ENCODE results near the gene CIAPIN1.
"Not testable (repeated sequence)": the region's sequence is repeated elsewhere in the genome, so short reads cannot be mapped to it uniquely, and the experiment has no call there.

Gene CIAPIN1

GRCh38 chr16:57476546-57477410 lies 29.6 kb upstream of the CIAPIN1 start:
- no peak for ATAC-seq

GRCh38 chr16:57475711-57476339 lies 28.6 kb upstream of the CIAPIN1 start:
- ATAC-seq, result peak; percentile 95 to 97

GRCh38 chr16:57474671-57475661 lies 27.8 kb upstream of the CIAPIN1 start:
- no peak for ATAC-seq

GRCh38 chr16:57473906-57474305 lies 26.7 kb upstream of the CIAPIN1 start:
- ATAC-seq, result no peak

- ATAC-seq, result no peak
These were observed 26.1 kb upstream of the CIAPIN1 start for GRCh38 chr16:57473176-57473840.

- no peak for ATAC-seq
These were observed 25.5 kb upstream of the CIAPIN1 start for GRCh38 chr16:57472665-57473060.

- ATAC-seq, result no peak
These were observed 24.9 kb upstream of the CIAPIN1 start for GRCh38 chr16:57471852-57472664.

- ATAC-seq, result no peak
These were observed 24.0 kb upstream of the CIAPIN1 start for GRCh38 chr16:57471209-57471608.

- no peak for ATAC-seq
These were observed 23.5 kb upstream of the CIAPIN1 start for GRCh38 chr16:57470711-57471110.

GRCh38 chr16:57469917-57470470 lies 22.8 kb upstream of the CIAPIN1 start:
- ATAC-seq, result no peak

GRCh38 chr16:57469046-57469445 lies 21.9 kb upstream of the CIAPIN1 start:
- no peak for ATAC-seq

- ATAC-seq, result no peak
These were observed 21.2 kb upstream of the CIAPIN1 start for GRCh38 chr16:57468346-57468745.

- no peak for ATAC-seq
These were observed 17.3 kb upstream of the CIAPIN1 start for GRCh38 chr16:57464523-57464922.

- ATAC-seq, result peak in 1 of 2 donors; percentile 9
These were observed 15.8 kb upstream of the CIAPIN1 start for GRCh38 chr16:57462978-57463362.

GRCh38 chr16:57462209-57462977 lies 15.2 kb upstream of the CIAPIN1 start, which contains the start of gene POLR2C:
POLR2C (plus strand) TSS chr16:57462679; CDS start chr16:57462725, 46 bp downstream.
- ATAC-seq, result peak; percentile 93 to 97

GRCh38 chr16:57452021-57452420 lies 4.8 kb upstream of the CIAPIN1 start:
- ATAC-seq, result no peak

- peak; percentile 10 to 18 for ATAC-seq
These were observed 527 bp downstream of the CIAPIN1 start for GRCh38 chr16:57446531-57447185.

- ATAC-seq, result no peak
These were observed 1.7 kb downstream of the CIAPIN1 start for GRCh38 chr16:57445510-57445909.

- no peak for ATAC-seq
These were observed 2.5 kb downstream of the CIAPIN1 start for GRCh38 chr16:57444711-57445110.

- not testable (repeated sequence) for ATAC-seq
These were observed 6.6 kb downstream of the CIAPIN1 start for GRCh38 chr16:57440551-57440950.

All from activated CD4-positive, CD25-positive, alpha-beta regulatory T cell treated with anti-CD3 and anti-CD28 coated beads, Interleukin-2, amount 50 U/mL, for 24 hours (primary cell).